Measurements from ENCODE around the gene ZNF573. TPM values are rescaled to one million over a fixed set of nuclear protein-coding genes. Genes with fewer than 3 reads are reported as not detected.

Gene ZNF573
- polyA plus RNA-seq, 1 donor, result 20.9 TPM

DNA sequence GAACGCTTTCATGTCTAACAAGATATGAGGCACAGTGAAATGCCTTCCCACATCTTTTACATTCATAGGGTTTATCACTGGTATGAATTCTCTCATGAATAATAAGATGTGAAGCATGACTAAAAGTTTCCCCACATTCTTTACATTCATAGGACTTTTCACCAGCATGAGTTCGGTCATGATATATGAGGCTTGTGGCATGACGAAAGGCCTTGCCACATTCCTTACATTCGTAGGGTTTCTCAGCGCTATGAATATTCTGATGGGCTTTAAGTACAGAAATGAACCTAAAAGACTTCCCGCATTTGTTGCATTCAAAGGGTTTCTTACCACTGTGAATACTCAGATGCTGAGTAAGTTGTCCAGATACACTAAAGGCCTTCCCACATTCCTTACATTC, 81.2 kb downstream of the ZNF573 start:
- DNase-seq, result no peak

DNA sequence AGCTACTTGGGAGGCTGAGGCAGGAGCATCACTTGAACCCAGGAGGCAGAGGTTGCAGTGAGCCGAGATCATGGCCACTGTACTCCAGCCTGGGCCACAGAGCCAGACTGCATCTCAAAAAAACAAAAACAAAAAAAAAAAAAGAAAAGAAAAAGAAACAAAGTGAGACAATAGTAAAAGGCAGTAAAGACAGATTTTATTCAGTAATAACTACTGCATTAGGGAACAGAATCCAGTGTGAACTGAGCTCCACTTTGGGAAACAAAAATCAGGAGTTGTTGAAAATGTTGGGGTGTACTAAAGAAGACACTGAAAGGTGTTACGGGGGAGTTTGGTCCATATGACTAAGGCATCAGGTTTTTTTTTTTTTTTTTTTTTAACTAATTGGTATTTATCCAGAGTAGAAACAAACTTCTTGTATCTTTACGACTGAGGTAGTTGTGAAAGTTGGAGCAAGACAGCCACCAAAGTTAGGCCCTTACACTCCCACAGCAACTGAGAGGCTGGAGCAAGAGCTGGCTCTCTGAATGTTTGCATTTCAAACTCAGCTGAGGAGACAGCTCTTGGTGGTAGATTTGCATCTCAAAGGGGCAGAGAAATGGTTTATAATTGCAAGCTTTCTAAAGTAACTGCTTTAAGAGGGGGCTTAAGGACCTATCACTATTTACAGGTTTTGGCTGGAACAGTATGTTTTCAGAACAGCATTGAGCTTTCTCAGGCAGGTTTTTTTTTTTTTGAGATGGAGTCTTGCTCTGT, 84.1 kb downstream of the ZNF573 start:
- DNase-seq, result no peak

GRCh38 chr19:37692956-37693620, 86.3 kb downstream of the ZNF573 start:
- DNase-seq, result no peak

GRCh38 chr19:37691881-37692504, 87.4 kb downstream of the ZNF573 start:
- DNase-seq, result peak; percentile 84

Other genes starting within 250 kb of the ZNF573 start
- 14.0 TPM for gene ZNF571, start 184.8 kb downstream of the ZNF573 start, polyA plus RNA-seq (ENCODE audit: insufficient read length)
- gene ZNF540, start 184.7 kb downstream of the ZNF573 start, polyA plus RNA-seq (ENCODE audit: insufficient read length), result 7.3 TPM
- gene ZFP30, start 124.1 kb downstream of the ZNF573 start, polyA plus RNA-seq (ENCODE audit: insufficient read length), result 29.6 TPM
- gene ZNF607, start 59.8 kb downstream of the ZNF573 start, polyA plus RNA-seq (ENCODE audit: insufficient read length), result 16.5 TPM
- gene WDR87, start 127.0 kb upstream of the ZNF573 start, polyA plus RNA-seq (ENCODE audit: insufficient read length), result 0.03 TPM
- gene SIPA1L3, start 127.6 kb upstream of the ZNF573 start, polyA plus RNA-seq (ENCODE audit: insufficient read length), result 27.7 TPM